Neural cell (in vitro differentiated cells): ENCODE measurements around the gene ODC1. TPM values are rescaled to one million over a fixed set of nuclear protein-coding genes. Genes with fewer than 3 reads are reported as not detected.

Experiments
- H2AFZ ChIP-seq: fragments of 200-600, 300-800 bp; sonication (generic), shearing (Covaris generic); 2 replicates; pipeline ENCODE4 v1.6.0; 2014; ENCODE audit warnings: low read depth, mild to moderate bottlenecking, antibody characterized with exemption, low read length, moderate library complexity
- H3F3A ChIP-seq: fragments of 200-600 bp; shearing (Covaris generic); 2 replicates; pipeline ENCODE4 v1.6.1; 2016; ENCODE audit warnings: mild to moderate bottlenecking, moderate library complexity, mixed read lengths, antibody characterized with exemption, low read length; ENCODE audit not compliant: insufficient read depth, poor library complexity, severe bottlenecking
- H3K27ac ChIP-seq: fragments of 200-600, 300-800 bp; sonication (generic), shearing (Covaris generic); 2 replicates; pipeline ENCODE4 v1.5.1; 2014; ENCODE audit warnings: mild to moderate bottlenecking, low read length, moderate library complexity
- H3K27me3 ChIP-seq: fragments of 300-800, 200-600 bp; sonication (generic), shearing (Covaris generic); 2 replicates; pipeline ENCODE4 v1.6.0; 2014; ENCODE audit warnings: mild to moderate bottlenecking, low read depth, low read length, moderate library complexity; ENCODE audit not compliant: insufficient read depth
- H3K36me3 ChIP-seq: fragments of 300-800, 200-600 bp; sonication (generic), shearing (Covaris generic); 2 replicates; pipeline ENCODE4 v1.5.1; 2014; ENCODE audit warnings: mild to moderate bottlenecking, antibody characterized with exemption, low read length, moderate library complexity; ENCODE audit not compliant: insufficient read depth
- H3K4me2 ChIP-seq: fragments of 300-800, 200-600 bp; sonication (generic), shearing (Covaris generic); 2 replicates; pipeline ENCODE4 v1.6.0; 2014; ENCODE audit warnings: mild to moderate bottlenecking, low read length
- H3K4me3 ChIP-seq: fragments of 300-800, 200-600 bp; sonication (generic), shearing (Covaris generic); 2 replicates; pipeline ENCODE4 v1.5.1; 2014; ENCODE audit warnings: mild to moderate bottlenecking, low read length, moderate library complexity
- H3K79me2 ChIP-seq: fragments of 200-600 bp; shearing (Covaris generic); replicated peaks from 2 replicates; pipeline ENCODE4 v1.6.0; 2014; ENCODE audit warnings: mild to moderate bottlenecking, low read length, moderate library complexity; ENCODE audit not compliant: insufficient read depth
- H3K9ac ChIP-seq: fragments of 300-800, 200-600 bp; sonication (generic), shearing (Covaris generic); 2 replicates; pipeline ENCODE4 v1.6.1; 2016; ENCODE audit warnings: mild to moderate bottlenecking, low read length, mixed read lengths
- H3K9me2 ChIP-seq: fragments of 200-600 bp; shearing (Covaris generic); 2 replicates; pipeline ENCODE4 v1.6.1; 2016; ENCODE audit warnings: mild to moderate bottlenecking, low read length, mixed read lengths; ENCODE audit not compliant: insufficient read depth
- H3K9me3 ChIP-seq: fragments of 200-600, 300-800 bp; sonication (generic), shearing (Covaris generic); 2 replicates; pipeline ENCODE4 v1.6.1; 2016; ENCODE audit warnings: mild to moderate bottlenecking, mixed run types, low read length, moderate library complexity, mixed read lengths
- H4K20me1 ChIP-seq: fragments of 200-600 bp; shearing (Covaris generic); 2 replicates; pipeline ENCODE4 v1.6.1; 2016; ENCODE audit warnings: mild to moderate bottlenecking, mixed run types; ENCODE audit not compliant: insufficient read depth
- CTCF ChIP-seq: fragments of 450-650 bp; IDR thresholded peaks from 2 replicates; pipeline ENCODE4 v1.5.1; 2014; ENCODE audit warnings: antibody characterized with exemption, mild to moderate bottlenecking, moderate library complexity; ENCODE audit not compliant: poor library complexity, severe bottlenecking
- EP300 ChIP-seq: fragments of 450-650 bp; conservative IDR thresholded peaks from 2 replicates; pipeline ENCODE4 v1.6.1; 2014; ENCODE audit warnings: antibody characterized with exemption, mild to moderate bottlenecking, moderate library complexity; ENCODE audit not compliant: poor library complexity, severe bottlenecking
- EZH2 ChIP-seq: fragments of 200-600, 300-800 bp; shearing (Covaris generic), sonication (generic); IDR thresholded peaks from 2 replicates; pipeline ENCODE4 v1.6.1; 2014; ENCODE audit warnings: antibody characterized with exemption, low read length, borderline replicate concordance, mild to moderate bottlenecking; ENCODE audit not compliant: insufficient read depth, poor library complexity, severe bottlenecking
- MXI1 ChIP-seq: fragments of 450-650 bp; conservative IDR thresholded peaks from 2 replicates; pipeline ENCODE4 v1.6.1; 2014; ENCODE audit warnings: antibody characterized with exemption, mild to moderate bottlenecking; ENCODE audit not compliant: poor library complexity, severe bottlenecking
- POLR2AphosphoS5 ChIP-seq: IDR thresholded peaks from 2 replicates; pipeline ENCODE4 v1.6.1; 2012
- RAD21 ChIP-seq: fragments of 450-650 bp; conservative IDR thresholded peaks from 2 replicates; pipeline ENCODE4 v1.6.1; 2014; ENCODE audit warnings: antibody characterized with exemption, mild to moderate bottlenecking, moderate library complexity
- REST ChIP-seq: IDR thresholded peaks from 2 replicates; pipeline ENCODE4 v1.6.1; 2012; ENCODE audit warnings: borderline replicate concordance
- SMC3 ChIP-seq: fragments of 450-650 bp; conservative IDR thresholded peaks from 2 replicates; pipeline ENCODE4 v1.6.1; 2014; ENCODE audit warnings: antibody characterized with exemption, mild to moderate bottlenecking, moderate library complexity; ENCODE audit not compliant: poor library complexity
- TAF1 ChIP-seq: IDR thresholded peaks from 2 replicates; pipeline ENCODE4 v1.6.1; 2012; ENCODE audit warnings: low read depth
- polyA plus RNA-seq: library from polyadenylated mRNA; depleted of rRNA; stranded (reverse); fragments of >200 nt; gene quantifications from 2 replicates; pipeline ENCODE4 v1.2.3, GENCODE V29; 2014

The ODC1 gene
- polyA plus RNA-seq, 1 donor from 2014 or later, result 1,107 TPM

GRCh38 chr2:10466801-10467200 lies 18.7 kb upstream of the ODC1 start:
- Histone ChIP-seq H3K79me2 (no peaks in the 10 kb centered on the region), H3K4me2 (no peak overlapping the region), H4K20me1 (no peaks in the 10 kb centered on the region), H3K27ac (no peak overlapping the region), H3K9me2 (no peaks in the 10 kb centered on the region), H3F3A (no peaks in the 10 kb centered on the region), H3K9ac (no peak overlapping the region), H3K27me3 (no peaks in the 10 kb centered on the region), H3K36me3 (no peaks in the 10 kb centered on the region), H2AFZ (no peak overlapping the region), H3K9me3 (no peaks in the 10 kb centered on the region), H3K4me3 (no peak overlapping the region)
- TF ChIP-seq MXI1 (no peak), SMC3 (no peak), EP300 (no peak), REST (no peak), POLR2AphosphoS5 (no peak), RAD21 (no peak), CTCF (no peak), TAF1 (no peak), EZH2 (no peak)

GRCh38 chr2:10465910-10466309 lies 17.8 kb upstream of the ODC1 start:
- Histone ChIP-seq H4K20me1 (no peaks in the 10 kb centered on the region), H3K9me3 (no peaks in the 10 kb centered on the region), H3F3A (no peaks in the 10 kb centered on the region), H3K79me2 (no peaks in the 10 kb centered on the region), H3K27me3 (no peaks in the 10 kb centered on the region), H2AFZ (no peak overlapping the region), H3K4me2 (no peak overlapping the region), H3K4me3 (no peak overlapping the region), H3K9me2 (no peaks in the 10 kb centered on the region), H3K27ac (no peak overlapping the region), H3K36me3 (no peaks in the 10 kb centered on the region), H3K9ac (no peak overlapping the region)
- TF ChIP-seq TAF1, result no peak
- TF ChIP-seq EP300, result no peak
- no peak for TF ChIP-seq SMC3
- TF ChIP-seq POLR2AphosphoS5, result no peak
- no peak for TF ChIP-seq MXI1
- no peak for TF ChIP-seq CTCF
- TF ChIP-seq EZH2, result no peak
- TF ChIP-seq RAD21, result no peak
- no peak for TF ChIP-seq REST
